ENCODE data around the gene COL8A1. TPM values are rescaled to one million over a fixed set of nuclear protein-coding genes. Genes with fewer than 3 reads are reported as not detected.
A peak's percentile ranks its signal among the peaks of the same experiment; 100 is the strongest.

The COL8A1 gene
- total RNA-seq, 1 experiment from 2014 or later = 112 TPM

DNA sequence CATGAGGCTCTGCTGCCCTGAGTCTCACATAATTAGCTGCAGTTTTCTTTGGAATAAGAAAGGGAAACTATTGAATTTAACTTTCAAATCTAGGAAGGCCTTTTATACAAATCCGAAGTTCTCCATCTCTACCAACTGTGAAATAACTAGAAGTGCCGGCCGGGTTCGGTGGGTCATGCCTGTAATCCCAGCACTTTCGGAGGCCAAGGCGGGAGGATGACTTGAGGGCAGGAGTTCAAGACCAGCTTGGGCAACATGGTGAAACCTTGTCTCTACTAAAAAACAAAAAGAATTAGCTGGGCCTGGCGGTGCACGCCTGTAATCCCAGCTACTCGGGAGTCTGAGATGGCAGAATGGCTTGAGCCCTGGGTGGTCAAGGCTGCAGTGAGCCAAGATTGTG lies 43.6 kb downstream of the COL8A1 start:
- Mint-ChIP-seq H3K4me3 (ENCODE audit: unreplicated experiment) (no peak overlapping the region), H3K27ac (ENCODE audit: low read depth, unreplicated experiment) (peak overlapping the region; percentile 44), H3K9me3 (ENCODE audit: unreplicated experiment) (no peaks in the 10 kb centered on the region), H3K36me3 (ENCODE audit: insufficient read depth, unreplicated experiment) (peaks cover 12% of the 10 kb centered on the region), H3K4me1 (ENCODE audit: insufficient read depth, unreplicated experiment) (peaks cover 19% of the 10 kb centered on the region), H3K27me3 (ENCODE audit: insufficient read depth, unreplicated experiment) (no peaks in the 10 kb centered on the region)
- intact Hi-C loops (cut with micrococcal nuclease) = no loop called here
- POLR2A ChIA-PET = interaction anchor here (1.2 to 1.3 kb wide), 2 partner anchors 36 to 182 kb away, joined by 3 to 4 read pairs; no protein-coding TSS in a partner anchor
- BruUV-seq (replicated peaks) = no TSS peak
- no peak for DNase-seq (ENCODE audit: unreplicated experiment)
- CTCF ChIA-PET = interaction anchor here (0.6 to 10.5 kb wide), 7 partner anchors 25 to 658 kb away, joined by 3 to 209 read pairs (median 4); partner anchors contain the start of gene COL8A1
- TF ChIP-seq, protein P1, sequence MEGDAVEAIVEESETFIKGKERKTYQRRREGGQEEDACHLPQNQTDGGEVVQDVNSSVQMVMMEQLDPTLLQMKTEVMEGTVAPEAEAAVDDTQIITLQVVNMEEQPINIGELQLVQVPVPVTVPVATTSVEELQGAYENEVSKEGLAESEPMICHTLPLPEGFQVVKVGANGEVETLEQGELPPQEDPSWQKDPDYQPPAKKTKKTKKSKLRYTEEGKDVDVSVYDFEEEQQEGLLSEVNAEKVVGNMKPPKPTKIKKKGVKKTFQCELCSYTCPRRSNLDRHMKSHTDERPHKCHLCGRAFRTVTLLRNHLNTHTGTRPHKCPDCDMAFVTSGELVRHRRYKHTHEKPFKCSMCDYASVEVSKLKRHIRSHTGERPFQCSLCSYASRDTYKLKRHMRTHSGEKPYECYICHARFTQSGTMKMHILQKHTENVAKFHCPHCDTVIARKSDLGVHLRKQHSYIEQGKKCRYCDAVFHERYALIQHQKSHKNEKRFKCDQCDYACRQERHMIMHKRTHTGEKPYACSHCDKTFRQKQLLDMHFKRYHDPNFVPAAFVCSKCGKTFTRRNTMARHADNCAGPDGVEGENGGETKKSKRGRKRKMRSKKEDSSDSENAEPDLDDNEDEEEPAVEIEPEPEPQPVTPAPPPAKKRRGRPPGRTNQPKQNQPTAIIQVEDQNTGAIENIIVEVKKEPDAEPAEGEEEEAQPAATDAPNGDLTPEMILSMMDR (IDR thresholded peaks at IDR 0.05; ENCODE audit: unreplicated experiment) = no peak

DNA sequence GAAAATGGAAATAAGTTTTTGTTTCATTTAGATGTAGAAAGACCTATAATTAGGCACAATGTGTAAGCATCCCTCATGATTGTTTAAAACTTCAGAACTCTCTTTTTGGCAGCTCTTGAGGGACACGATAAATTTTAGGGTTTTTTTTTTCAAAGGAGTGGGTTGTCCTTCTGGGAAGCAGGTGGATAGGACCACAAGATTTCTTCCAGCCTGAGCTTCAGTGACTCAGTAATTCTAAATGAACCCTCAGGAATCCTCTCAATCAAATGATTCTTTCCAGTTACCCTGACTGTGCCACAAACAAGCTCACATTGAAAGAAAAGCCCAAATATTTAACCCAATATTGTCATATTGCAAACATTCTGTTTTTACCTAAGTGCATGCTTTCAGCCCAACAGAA lies 45.1 kb downstream of the COL8A1 start:
- POLR2A ChIA-PET = interaction anchor here (1.1 to 1.8 kb wide), 2 partner anchors 11 to 43 kb away, joined by 4 to 6 read pairs; no protein-coding TSS in a partner anchor
- H3K27ac Mint-ChIP-seq (ENCODE audit: low read depth, unreplicated experiment) = peak overlapping the region; percentile 39
- intact Hi-C loops (cut with micrococcal nuclease) = no loop called here
- CTCF ChIA-PET = interaction anchor here (0.6 to 10.5 kb wide), 11 partner anchors 40 to 568 kb away, joined by 3 to 209 read pairs (median 5); partner anchors contain the start of gene COL8A1
- peaks cover 11% of the 10 kb centered on the region for H3K36me3 Mint-ChIP-seq (ENCODE audit: insufficient read depth, unreplicated experiment)
- H3K4me3 Mint-ChIP-seq (ENCODE audit: unreplicated experiment) = no peak overlapping the region
- H3K27me3 Mint-ChIP-seq (ENCODE audit: insufficient read depth, unreplicated experiment) = no peaks in the 10 kb centered on the region
- TF ChIP-seq, protein P1 (IDR thresholded peaks at IDR 0.05; ENCODE audit: unreplicated experiment) = no peak
- H3K9me3 Mint-ChIP-seq (ENCODE audit: unreplicated experiment) = no peaks in the 10 kb centered on the region
- no TSS peak for BruUV-seq (replicated peaks)
- peaks cover 7% of the 10 kb centered on the region for H3K4me1 Mint-ChIP-seq (ENCODE audit: insufficient read depth, unreplicated experiment)
- DNase-seq (ENCODE audit: unreplicated experiment) = no peak

DNA sequence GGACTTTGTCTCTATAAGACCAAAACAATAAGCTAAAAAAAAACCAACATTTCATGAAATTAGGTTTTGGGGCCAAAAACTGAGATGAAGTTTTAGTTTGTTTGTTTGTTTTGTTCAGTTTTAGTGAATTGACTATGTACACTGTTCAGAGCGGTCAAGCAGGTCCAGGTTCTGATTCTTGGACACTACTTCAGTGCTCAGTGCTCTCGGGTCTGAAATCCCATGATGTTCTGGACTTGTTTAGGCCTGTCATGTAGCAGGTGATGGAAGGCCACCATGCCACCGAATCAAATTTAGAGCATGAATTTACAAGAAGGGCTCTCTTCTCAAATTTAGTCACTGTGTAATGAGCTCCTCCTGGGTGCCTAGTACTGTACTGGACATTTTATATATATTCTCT lies 45.5 kb downstream of the COL8A1 start:
- ChIA-PET POLR2A (interaction anchor here (1.1 to 1.8 kb wide), 2 partner anchors 11 to 43 kb away, joined by 4 to 6 read pairs; no protein-coding TSS in a partner anchor), CTCF (interaction anchor here (0.6 to 10.5 kb wide), 13 partner anchors 12 to 569 kb away, joined by 3 to 209 read pairs (median 4); partner anchors contain the start of gene COL8A1)
- BruUV-seq (replicated peaks) = no TSS peak
- H3K27me3 Mint-ChIP-seq (ENCODE audit: insufficient read depth, unreplicated experiment) = no peaks in the 10 kb centered on the region
- peak overlapping the region; percentile 39 for H3K27ac Mint-ChIP-seq (ENCODE audit: low read depth, unreplicated experiment)
- no peak for DNase-seq (ENCODE audit: unreplicated experiment)
- H3K9me3 Mint-ChIP-seq (ENCODE audit: unreplicated experiment) = no peaks in the 10 kb centered on the region
- H3K36me3 Mint-ChIP-seq (ENCODE audit: insufficient read depth, unreplicated experiment) = peaks cover 11% of the 10 kb centered on the region
- TF ChIP-seq, protein P1 (IDR thresholded peaks at IDR 0.05; ENCODE audit: unreplicated experiment) = no peak
- no peak overlapping the region for H3K4me3 Mint-ChIP-seq (ENCODE audit: unreplicated experiment)
- H3K4me1 Mint-ChIP-seq (ENCODE audit: insufficient read depth, unreplicated experiment) = peaks cover 7% of the 10 kb centered on the region
- intact Hi-C loops (cut with micrococcal nuclease) = no loop called here

DNA sequence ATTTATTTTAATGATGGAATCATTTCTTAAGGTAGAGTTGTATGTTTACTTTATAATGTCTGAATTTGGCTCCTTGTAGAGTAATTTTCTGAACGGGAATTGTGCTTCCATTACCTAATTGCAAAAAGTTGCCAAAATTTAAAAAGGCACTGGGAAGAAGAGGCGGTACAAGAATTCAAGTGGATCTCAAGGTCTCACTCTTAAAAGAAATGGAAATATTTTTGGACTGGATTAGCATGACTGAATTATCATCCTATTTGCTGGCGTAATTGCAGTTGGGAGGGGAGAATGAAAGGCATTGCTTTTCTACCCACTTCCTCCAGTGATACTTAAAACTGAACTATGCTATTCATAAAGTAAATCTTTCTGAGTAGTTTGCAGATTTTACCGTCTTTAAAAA lies 46.2 kb downstream of the COL8A1 start:
- no peaks in the 10 kb centered on the region for H3K27me3 Mint-ChIP-seq (ENCODE audit: insufficient read depth, unreplicated experiment)
- intact Hi-C loops (cut with micrococcal nuclease) = loop anchor here (5.0 kb wide), 1 partner anchor 512 kb away; no protein-coding TSS in a partner anchor
- CTCF ChIA-PET = interaction anchor here (0.6 to 10.5 kb wide), 7 partner anchors 13 to 569 kb away, joined by 3 to 209 read pairs (median 5); partner anchors contain the start of gene COL8A1

More for the DNA sequence above, 46.2 kb downstream of the COL8A1 start:
- POLR2A ChIA-PET = no interaction called here
- no TSS peak for BruUV-seq (replicated peaks)
- DNase-seq (ENCODE audit: unreplicated experiment) = no peak
- peaks cover 9% of the 10 kb centered on the region for H3K4me1 Mint-ChIP-seq (ENCODE audit: insufficient read depth, unreplicated experiment)
- H3K9me3 Mint-ChIP-seq (ENCODE audit: unreplicated experiment) = no peaks in the 10 kb centered on the region
- TF ChIP-seq, protein P1 (IDR thresholded peaks at IDR 0.05; ENCODE audit: unreplicated experiment) = no peak
- no peak overlapping the region for H3K27ac Mint-ChIP-seq (ENCODE audit: low read depth, unreplicated experiment)
- peaks cover 11% of the 10 kb centered on the region for H3K36me3 Mint-ChIP-seq (ENCODE audit: insufficient read depth, unreplicated experiment)
- H3K4me3 Mint-ChIP-seq (ENCODE audit: unreplicated experiment) = no peak overlapping the region
